SU-DHL-6 (cell line): ENCODE results near the gene PLK5.

ENCODE experiments used
- H2AFZ ChIP-seq: fragments of 200-600 bp; sonication (generic); 2 replicates; pipeline ENCODE4 v1.6.1; 2014; ENCODE audit warnings: low read depth, mild to moderate bottlenecking, moderate library complexity, mixed read lengths, antibody characterized with exemption, low read length; ENCODE audit not compliant: severe bottlenecking
- H3F3A ChIP-seq: fragments of 200-600 bp; shearing (Covaris generic); 2 replicates; pipeline ENCODE4 v1.6.0; 2016; ENCODE audit warnings: antibody characterized with exemption, mild to moderate bottlenecking; ENCODE audit not compliant: insufficient read depth
- H3K27ac ChIP-seq: fragments of 200-600 bp; sonication (generic); 2 replicates; pipeline ENCODE4 v1.5.1; 2016; ENCODE audit warnings: low read depth, mild to moderate bottlenecking, low read length, moderate library complexity, mixed read lengths
- H3K27me3 ChIP-seq: fragments of 200-600 bp; sonication (generic), shearing (Covaris generic); 2 replicates; pipeline ENCODE4 v1.6.0; 2014; ENCODE audit warnings: mild to moderate bottlenecking, low read length
- H3K36me3 ChIP-seq: fragments of 200-600 bp; sonication (generic); 2 replicates; pipeline ENCODE4 v1.6.1; 2014; ENCODE audit warnings: mild to moderate bottlenecking, low read length, mixed read lengths
- H3K4me2 ChIP-seq: fragments of 300-600, 200-600 bp; shearing (Covaris generic), sonication (generic); 2 replicates; pipeline ENCODE4 v1.6.0; 2014; ENCODE audit warnings: low read length, low read depth, mild to moderate bottlenecking; ENCODE audit not compliant: poor library complexity, severe bottlenecking
- H3K4me3 ChIP-seq: fragments of 200-600 bp; sonication (generic); 2 replicates; pipeline ENCODE4 v1.5.1; 2014; ENCODE audit warnings: antibody characterized with exemption, low read length, mild to moderate bottlenecking, mixed read lengths; ENCODE audit not compliant: insufficient read depth, poor library complexity, severe bottlenecking
- H3K79me2 ChIP-seq: fragments of 200-600 bp; sonication (generic); 2 replicates; pipeline ENCODE4 v1.6.1; 2014; ENCODE audit warnings: mild to moderate bottlenecking, low read length, moderate library complexity; ENCODE audit not compliant: insufficient read depth
- H3K9ac ChIP-seq: fragments of 200-600 bp; sonication (generic); 2 replicates; pipeline ENCODE4 v1.7.0; 2014; ENCODE audit warnings: mild to moderate bottlenecking, low read length
- H3K9me2 ChIP-seq: fragments of 200-600 bp; sonication (generic); replicated peaks from 2 replicates; pipeline ENCODE4 v1.6.1; 2014; ENCODE audit warnings: low read length; ENCODE audit not compliant: insufficient read depth
- H3K9me3 ChIP-seq: fragments of 200-600 bp; sonication (generic); 2 replicates; pipeline ENCODE4 v1.6.1; 2014; ENCODE audit warnings: low read length, mixed read lengths; ENCODE audit not compliant: insufficient read depth
- H4K20me1 ChIP-seq: fragments of 200-600 bp; sonication (generic); 2 replicates; pipeline ENCODE4 v1.6.1; 2014; ENCODE audit warnings: low read depth, mild to moderate bottlenecking, antibody characterized with exemption, low read length, moderate library complexity, mixed read lengths
- EZH2phosphoT487 ChIP-seq: fragments of 200-600 bp; sonication (generic), shearing (Covaris generic); conservative IDR thresholded peaks from 2 replicates; pipeline ENCODE4 v1.6.1; 2018; ENCODE audit warnings: mild to moderate bottlenecking, antibody characterized with exemption, low read length, moderate library complexity, mixed read lengths
- TF ChIP-seq, protein P1 (sequence below): fragments of 200-600 bp; sonication (generic); IDR thresholded peaks from one replicate; pipeline ENCODE4 v1.5.1; 2017; ENCODE audit warnings: antibody characterized with exemption, mild to moderate bottlenecking, low read length, moderate library complexity; ENCODE audit not compliant: insufficient read depth, poor library complexity, severe bottlenecking

Gene PLK5

DNA sequence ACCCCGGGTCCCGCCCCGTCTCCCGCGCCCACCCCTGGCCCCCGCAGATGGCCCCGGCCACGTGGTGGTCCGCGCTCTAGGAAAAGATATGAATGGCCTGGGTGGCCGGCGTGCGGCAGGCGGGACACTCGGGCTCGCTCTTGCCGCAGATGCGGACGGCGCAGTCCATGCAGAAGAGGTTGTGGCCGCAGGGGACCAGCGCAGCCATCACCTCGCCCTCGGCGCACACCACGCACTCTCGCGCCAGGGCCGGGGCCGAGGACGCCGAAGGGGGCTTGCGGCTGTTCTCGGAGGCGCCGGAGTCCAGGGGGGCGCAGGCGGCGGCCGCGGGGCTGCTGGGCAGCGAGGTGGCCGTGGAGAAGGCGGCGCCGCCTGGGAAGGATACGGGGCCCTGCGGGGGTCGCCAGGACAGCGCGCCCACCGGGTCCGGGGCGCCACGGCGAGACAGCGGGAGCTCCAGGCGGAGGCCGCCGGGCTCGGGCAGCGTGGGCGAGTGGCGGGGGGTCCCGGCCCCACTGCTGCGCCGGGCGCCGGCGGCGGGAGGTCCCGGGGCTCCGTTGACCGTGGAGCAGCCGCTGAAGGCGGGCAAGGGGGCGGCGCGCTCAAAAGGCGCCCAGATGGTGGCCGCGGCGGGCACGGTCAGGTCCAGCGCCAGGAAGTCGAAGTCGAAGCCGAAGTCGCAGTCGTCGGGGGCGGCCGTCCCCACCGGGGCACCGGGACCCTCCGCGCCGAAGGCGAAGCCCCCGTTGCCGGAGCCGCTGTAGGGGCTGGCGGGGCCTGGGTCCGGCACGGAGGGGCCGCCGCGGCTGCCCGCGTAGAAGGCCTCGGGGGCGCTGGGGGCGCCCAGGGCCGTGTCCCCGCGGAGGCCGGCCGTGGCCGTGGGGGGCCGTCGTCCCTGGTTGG lies 31.9 kb downstream of the PLK5 start:
- Histone ChIP-seq H3K36me3 (no peaks in the 10 kb centered on the region), H3K79me2 (no peaks in the 10 kb centered on the region), H3K9ac (no peak overlapping the region), H3K4me2 (no peak overlapping the region), H3K4me3 (no peak overlapping the region), H3F3A (no peaks in the 10 kb centered on the region), H3K27me3 (no peaks in the 10 kb centered on the region), H3K9me2 (no peaks in the 10 kb centered on the region), H3K27ac (no peak overlapping the region), H3K9me3 (no peaks in the 10 kb centered on the region), H2AFZ (no peak overlapping the region), H4K20me1 (no peaks in the 10 kb centered on the region)
- TF ChIP-seq EZH2phosphoT487 = no peak
- TF ChIP-seq, protein P1, sequence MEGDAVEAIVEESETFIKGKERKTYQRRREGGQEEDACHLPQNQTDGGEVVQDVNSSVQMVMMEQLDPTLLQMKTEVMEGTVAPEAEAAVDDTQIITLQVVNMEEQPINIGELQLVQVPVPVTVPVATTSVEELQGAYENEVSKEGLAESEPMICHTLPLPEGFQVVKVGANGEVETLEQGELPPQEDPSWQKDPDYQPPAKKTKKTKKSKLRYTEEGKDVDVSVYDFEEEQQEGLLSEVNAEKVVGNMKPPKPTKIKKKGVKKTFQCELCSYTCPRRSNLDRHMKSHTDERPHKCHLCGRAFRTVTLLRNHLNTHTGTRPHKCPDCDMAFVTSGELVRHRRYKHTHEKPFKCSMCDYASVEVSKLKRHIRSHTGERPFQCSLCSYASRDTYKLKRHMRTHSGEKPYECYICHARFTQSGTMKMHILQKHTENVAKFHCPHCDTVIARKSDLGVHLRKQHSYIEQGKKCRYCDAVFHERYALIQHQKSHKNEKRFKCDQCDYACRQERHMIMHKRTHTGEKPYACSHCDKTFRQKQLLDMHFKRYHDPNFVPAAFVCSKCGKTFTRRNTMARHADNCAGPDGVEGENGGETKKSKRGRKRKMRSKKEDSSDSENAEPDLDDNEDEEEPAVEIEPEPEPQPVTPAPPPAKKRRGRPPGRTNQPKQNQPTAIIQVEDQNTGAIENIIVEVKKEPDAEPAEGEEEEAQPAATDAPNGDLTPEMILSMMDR = no peak

DNA sequence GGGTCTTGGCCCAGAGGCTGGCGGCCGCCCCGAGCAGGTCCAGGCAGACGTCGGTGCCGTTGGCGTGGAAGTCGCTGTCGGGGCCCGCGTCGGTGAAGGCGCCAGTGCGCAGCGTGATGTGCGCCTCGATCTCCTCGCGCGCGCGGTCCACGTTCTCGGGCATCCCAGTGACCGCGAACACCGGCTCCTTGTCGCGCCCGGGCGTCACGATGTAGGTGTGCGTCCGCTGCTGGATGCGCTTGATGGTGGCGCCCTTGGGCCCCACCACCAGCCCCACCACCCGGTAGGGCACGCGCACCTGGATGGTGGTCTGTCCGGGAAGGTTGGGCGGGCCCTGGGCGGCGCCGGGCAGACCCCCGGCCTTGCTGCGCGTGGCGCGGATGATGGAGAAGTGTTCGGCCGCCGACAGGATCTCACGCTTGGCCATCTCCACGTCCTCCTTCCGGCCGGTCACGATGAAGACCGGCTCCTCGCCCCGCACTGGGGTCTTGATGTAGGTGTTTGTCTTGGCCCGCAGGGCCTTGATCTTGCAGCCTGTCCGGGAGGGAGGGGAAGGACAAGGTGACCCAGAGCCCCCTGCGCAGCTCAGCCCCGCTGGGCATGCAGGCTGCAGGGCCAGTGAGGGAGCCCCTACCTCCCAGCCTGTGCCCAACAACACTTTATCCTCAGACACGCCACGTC lies 32.7 kb downstream of the PLK5 start:
- Histone ChIP-seq H3K27ac (no peak overlapping the region), H3K4me3 (no peak overlapping the region), H4K20me1 (no peaks in the 10 kb centered on the region), H2AFZ (no peak overlapping the region), H3K9ac (no peak overlapping the region), H3K79me2 (no peaks in the 10 kb centered on the region), H3F3A (no peaks in the 10 kb centered on the region), H3K9me2 (no peaks in the 10 kb centered on the region), H3K36me3 (no peaks in the 10 kb centered on the region), H3K4me2 (no peak overlapping the region), H3K27me3 (no peaks in the 10 kb centered on the region), H3K9me3 (no peaks in the 10 kb centered on the region)
- TF ChIP-seq, protein P1 = no peak
- TF ChIP-seq EZH2phosphoT487 = no peak

DNA sequence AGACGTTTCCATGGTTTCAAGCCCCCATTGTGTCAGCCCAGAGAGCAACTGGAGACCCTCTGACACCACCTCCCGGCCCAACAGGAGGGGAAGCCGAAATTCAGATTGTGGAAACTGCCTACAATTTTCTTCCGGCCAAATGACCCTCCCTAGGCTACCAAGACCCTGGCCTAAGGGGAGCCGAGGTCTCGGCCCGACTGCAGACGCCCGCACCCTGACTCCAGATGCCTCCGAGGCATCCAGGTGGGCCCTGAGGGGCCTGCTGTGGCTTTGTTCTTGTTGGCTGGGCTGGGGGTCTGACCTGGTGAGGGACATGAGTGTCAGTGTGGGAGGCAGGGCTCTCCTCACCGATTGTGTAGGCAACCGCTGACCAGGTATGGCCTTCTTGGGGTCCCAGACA lies 34.7 kb downstream of the PLK5 start:
- Histone ChIP-seq H3K79me2 (no peaks in the 10 kb centered on the region), H3F3A (no peaks in the 10 kb centered on the region), H3K9me3 (no peaks in the 10 kb centered on the region), H3K9me2 (no peaks in the 10 kb centered on the region), H4K20me1 (no peaks in the 10 kb centered on the region), H3K36me3 (no peaks in the 10 kb centered on the region), H3K27me3 (no peaks in the 10 kb centered on the region), H2AFZ (no peak overlapping the region), H3K9ac (no peak overlapping the region), H3K4me3 (no peak overlapping the region), H3K27ac (no peak overlapping the region), H3K4me2 (no peak overlapping the region)
- TF ChIP-seq, protein P1 = no peak
- no peak for TF ChIP-seq EZH2phosphoT487
